Gastroesophageal sphincter (tissue), 3 donors: Measurements from ENCODE around the gene PRODH.
"Not testable (repeated sequence)": the region's sequence is repeated elsewhere in the genome, so short reads cannot be mapped to it uniquely, and the experiment has no call there.

Experiments
- CTCF ChIP-seq, 4 experiments: fragments of 200-600 bp in 2 of 4; fragments of 450-650 bp in 2 of 4; sonication (generic) in 1 of 4; IDR thresholded peaks; one replicate each; pipeline ENCODE4 v1.5.1; 2017 to 2019; ENCODE audit warnings: antibody characterized with exemption in 4 of 4, mild to moderate bottlenecking in 2 of 4, moderate library complexity in 2 of 4
- EP300 ChIP-seq: sonication (generic); formaldehyde crosslinking; IDR thresholded peaks from one replicate; pipeline ENCODE4 v1.6.1; 2017; ENCODE audit warnings: antibody characterized with exemption, mild to moderate bottlenecking
- POLR2A ChIP-seq, 2 donors: fragments of 450-650 bp; IDR thresholded peaks; one replicate each; pipeline ENCODE4 v1.6.1; 2017; ENCODE audit warnings: antibody characterized with exemption in 2 of 2, mild to moderate bottlenecking in 2 of 2, moderate library complexity in 1 of 2
- POLR2AphosphoS5 ChIP-seq: sonication (generic); formaldehyde crosslinking; IDR thresholded peaks from one replicate; pipeline ENCODE4 v1.6.1; 2017; ENCODE audit warnings: antibody characterized with exemption

- TF ChIP-seq CTCF (IDR thresholded peaks at IDR 0.05); POLR2AphosphoS5; EP300; POLR2A (IDR thresholded peaks at IDR 0.05): not testable (repeated sequence)
These were observed 20.5 kb downstream of the PRODH start for GRCh38 chr22:18915550-18915949.
